Amygdala (tissue), 56 donors: Measurements from ENCODE around the gene RAET1G.
"Not testable (repeated sequence)": the region's sequence is repeated elsewhere in the genome, so short reads cannot be mapped to it uniquely, and the experiment has no call there.

Source experiments
- DNase-seq, 56 donors: peaks; one replicate each; lab custom pipeline; 2025; lab: John Stamatoyannopoulos, UW

RAET1G gene

GRCh38 chr6:149935668-149936067 lies 12.7 kb upstream of the RAET1G start:
- no peak for DNase-seq

DNA sequence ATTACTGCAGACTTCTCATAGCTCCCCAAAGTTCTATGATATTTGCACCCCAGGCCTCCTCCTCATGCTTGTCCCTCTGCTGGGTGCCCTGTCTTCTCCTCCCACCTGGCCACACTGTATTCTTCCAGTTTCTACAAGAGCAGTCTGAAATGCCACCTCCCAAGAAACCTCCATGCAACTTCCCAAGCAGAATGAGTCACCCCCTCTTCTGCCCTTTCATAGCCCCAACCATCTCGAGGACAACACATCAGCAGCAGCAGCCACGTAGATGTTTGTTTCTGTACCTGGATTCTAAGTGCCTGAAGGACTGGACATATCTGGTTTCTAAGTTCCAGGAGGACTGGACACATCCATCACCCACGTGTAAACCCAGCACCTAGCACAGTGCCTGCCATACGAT lies 12.3 kb upstream of the RAET1G start:
- no peak for DNase-seq

GRCh38 chr6:149934249-149935156 lies 11.6 kb upstream of the RAET1G start:
- DNase-seq = peak in 27 of 56 donors; percentile 4 to 84 (median 20)

- no peak for DNase-seq
Measured at GRCh38 chr6:149933461-149933860, 10.5 kb upstream of the RAET1G start.

- no peak for DNase-seq
Measured at GRCh38 chr6:149933036-149933435, 10.1 kb upstream of the RAET1G start.

DNA sequence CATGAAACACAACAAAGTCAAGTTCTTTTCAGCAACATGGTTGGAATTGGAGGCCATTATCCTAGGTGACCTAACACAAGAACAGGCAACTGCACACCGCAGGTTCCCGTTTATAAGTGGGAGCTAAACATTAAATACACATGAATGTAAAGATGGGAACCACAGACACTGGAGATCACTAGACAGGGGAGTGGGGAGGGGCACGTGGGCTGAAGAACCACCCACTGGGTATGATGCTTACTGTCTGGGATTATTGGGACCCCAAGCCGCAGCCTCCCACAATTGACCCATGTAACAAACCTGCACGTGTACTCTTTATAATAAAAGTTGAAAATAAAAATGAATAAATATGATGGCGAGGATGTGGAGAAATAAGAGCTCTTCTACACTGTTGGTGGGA lies 8.6 kb upstream of the RAET1G start:
- no peak for DNase-seq

DNA sequence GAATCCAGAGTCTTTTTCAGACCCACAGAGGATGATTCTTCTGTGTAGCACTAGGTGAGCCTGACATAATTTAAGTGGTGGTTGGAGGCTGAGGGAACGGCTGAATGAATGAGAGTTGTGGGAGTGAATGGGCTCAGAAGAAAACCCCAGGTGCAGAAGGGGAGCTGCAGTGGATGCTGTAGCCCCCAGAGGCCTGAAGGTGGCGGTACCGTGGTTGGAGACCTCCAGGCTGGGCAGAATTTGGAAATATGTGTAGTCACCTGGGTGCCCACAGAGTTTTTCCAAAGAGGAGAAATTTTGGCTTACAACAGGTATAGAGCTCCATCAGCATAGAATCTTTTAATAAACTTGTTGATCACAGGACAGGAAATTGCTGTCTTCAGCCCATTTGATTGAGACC lies 6.5 kb upstream of the RAET1G start:
- no peak for DNase-seq

DNA sequence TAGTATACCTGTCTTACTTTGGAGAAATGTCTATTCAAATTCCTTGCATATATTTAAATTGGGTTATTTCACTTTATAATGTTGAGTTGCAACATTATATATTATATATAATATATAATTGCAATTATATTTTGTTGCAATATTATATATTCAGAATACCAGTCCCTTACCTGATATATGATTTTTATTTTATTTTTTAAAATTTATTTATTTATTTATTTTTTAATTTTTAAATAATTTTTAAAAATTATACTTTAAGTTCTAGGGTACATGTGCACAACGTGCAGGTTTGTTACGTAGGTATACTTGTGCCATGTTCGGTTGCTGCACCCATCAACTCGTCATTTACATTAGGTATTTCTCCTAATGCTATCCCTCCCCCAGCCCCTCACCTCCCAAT lies 4.1 kb upstream of the RAET1G start:
- not testable (repeated sequence) for DNase-seq

GRCh38 chr6:149925974-149926777 lies 3.3 kb upstream of the RAET1G start:
- peak in 48 of 56 donors; percentile 3 to 76 (median 40) for DNase-seq

- peak in 1 of 56 donors; percentile 8 for DNase-seq
Measured at GRCh38 chr6:149925253-149925973, 2.5 kb upstream of the RAET1G start.

- no peak for DNase-seq
Measured at GRCh38 chr6:149924933-149925252, 2.0 kb upstream of the RAET1G start.

GRCh38 chr6:149924206-149924932 lies 1.4 kb upstream of the RAET1G start:
- DNase-seq = no peak

- DNase-seq = no peak
Measured at GRCh38 chr6:149923327-149923986, 536 bp upstream of the RAET1G start.

- not testable (repeated sequence) for DNase-seq
Measured at GRCh38 chr6:149922091-149922490, 830 bp downstream of the RAET1G start.

DNA sequence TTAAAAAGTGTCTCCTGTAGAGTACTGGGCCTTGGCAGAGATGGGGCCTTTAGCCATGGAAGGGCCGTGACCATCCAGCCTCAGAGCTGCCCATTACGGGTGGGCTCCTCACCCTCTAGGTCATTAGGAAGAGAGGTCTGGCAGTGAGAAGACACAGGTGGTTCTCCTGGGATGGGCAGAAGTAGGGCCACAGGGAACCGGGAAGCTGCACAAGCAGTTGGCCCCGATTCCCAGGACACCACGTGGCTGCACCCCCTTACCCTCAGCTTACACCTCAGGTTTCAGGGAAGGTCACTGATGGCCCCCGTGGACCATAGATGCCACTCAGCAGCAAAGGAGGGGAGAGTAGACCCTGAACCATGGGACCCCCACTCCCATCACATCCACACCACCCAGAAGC lies 1.6 kb downstream of the RAET1G start:
- DNase-seq = no peak

- DNase-seq = no peak
Measured at GRCh38 chr6:149919834-149920225, 3.1 kb downstream of the RAET1G start.

- not testable (repeated sequence) for DNase-seq
Measured at GRCh38 chr6:149919126-149919833, 3.6 kb downstream of the RAET1G start.

GRCh38 chr6:149918151-149918905 lies 4.6 kb downstream of the RAET1G start:
- no peak for DNase-seq
